Activated CD8-positive, alpha-beta memory T cell treated with anti-CD3 and anti-CD28 coated beads, Interleukin-2, amount 50 U/mL, for 1 hour (primary cell): ENCODE measurements around the gene GEMIN4.

Experiments used
- DNase-seq: peaks from one replicate; pipeline ENCODE4 v3.0.0-alpha.2; 2020; ENCODE audit errors: extremely low read depth

GEMIN4 gene

DNA sequence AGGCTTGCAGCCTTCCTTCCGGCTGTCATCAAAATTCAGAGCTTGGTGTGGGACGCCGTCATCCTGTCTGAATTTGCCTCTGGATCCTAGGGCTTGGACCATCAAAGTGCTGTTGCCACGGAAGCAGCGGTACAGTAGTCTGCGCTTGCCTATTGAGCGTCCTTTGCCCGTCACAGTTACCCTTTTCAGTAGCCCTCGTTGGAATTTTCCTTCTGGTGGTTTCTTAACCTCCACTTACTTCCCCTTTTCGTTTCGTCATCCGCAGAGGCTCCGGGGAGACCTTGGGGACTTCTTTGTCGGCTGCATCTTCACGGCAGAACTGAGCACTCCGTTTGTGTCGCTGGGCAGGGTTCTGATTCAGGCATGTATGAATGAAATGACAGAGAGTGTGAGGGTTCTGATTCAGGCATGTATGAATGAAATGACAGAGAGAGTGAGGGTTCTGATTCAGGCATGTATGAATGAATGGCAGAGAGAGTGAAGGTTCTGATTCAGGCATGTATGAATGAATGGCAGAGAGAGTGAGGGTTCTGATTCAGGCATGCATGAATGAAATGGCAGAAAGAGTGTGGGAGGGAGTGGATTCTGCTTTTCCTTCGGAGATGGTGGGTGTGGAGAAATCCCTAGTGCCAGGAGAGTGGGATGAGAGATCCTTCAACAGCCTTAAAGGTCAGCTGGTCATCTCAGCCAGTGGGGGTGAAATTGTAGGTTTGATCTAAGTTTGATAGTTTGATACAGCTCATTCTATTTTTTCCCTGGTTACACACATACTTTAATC lies 11.6 kb downstream of the GEMIN4 start:
- DNase-seq, result no peak

DNA sequence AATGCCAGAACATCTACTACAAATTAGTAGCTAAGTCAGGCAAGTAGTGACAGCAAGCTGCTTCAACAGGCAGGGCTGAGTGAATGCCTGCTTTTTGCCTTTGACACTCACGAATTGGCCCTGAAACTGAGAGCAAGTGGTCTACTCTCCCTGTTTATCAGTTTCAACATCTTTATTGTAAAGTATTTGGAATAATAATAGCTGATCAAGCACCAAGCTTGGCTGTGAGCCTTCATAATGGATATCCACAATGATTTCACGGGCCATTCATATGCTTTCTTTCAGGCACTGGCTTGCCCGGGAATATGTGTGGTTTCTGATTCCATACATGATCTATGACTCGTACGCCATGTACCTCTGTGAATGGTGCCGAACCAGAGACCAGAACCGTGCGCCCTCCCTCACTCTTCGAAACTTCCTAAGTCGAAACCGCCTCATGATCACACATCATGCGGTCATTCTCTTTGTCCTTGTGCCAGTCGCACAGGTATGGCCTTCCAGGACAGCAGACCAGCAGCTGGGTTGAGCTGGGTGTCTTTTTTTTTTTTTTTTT lies 14.4 kb downstream of the GEMIN4 start:
- DNase-seq, result no peak

DNA sequence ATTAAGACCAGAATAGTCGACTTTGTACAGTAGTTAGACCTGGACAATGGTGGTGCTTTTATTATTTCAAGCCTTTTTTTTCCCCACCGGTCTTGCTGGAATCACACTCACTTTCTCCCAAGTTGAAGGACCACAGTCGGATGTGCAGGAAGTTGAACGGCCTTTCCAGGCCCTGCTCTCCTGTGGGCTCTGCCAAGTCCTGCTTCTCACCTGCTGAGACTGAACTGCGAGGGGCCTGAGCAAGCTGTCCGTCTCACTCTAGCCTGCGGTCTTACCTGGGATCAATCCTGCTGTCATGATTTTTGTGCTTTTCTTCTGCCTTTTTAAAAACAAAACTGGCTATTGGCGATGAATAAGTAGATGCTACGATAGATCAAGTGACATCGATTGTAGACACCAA lies 18.3 kb downstream of the GEMIN4 start:
- no peak for DNase-seq

DNA sequence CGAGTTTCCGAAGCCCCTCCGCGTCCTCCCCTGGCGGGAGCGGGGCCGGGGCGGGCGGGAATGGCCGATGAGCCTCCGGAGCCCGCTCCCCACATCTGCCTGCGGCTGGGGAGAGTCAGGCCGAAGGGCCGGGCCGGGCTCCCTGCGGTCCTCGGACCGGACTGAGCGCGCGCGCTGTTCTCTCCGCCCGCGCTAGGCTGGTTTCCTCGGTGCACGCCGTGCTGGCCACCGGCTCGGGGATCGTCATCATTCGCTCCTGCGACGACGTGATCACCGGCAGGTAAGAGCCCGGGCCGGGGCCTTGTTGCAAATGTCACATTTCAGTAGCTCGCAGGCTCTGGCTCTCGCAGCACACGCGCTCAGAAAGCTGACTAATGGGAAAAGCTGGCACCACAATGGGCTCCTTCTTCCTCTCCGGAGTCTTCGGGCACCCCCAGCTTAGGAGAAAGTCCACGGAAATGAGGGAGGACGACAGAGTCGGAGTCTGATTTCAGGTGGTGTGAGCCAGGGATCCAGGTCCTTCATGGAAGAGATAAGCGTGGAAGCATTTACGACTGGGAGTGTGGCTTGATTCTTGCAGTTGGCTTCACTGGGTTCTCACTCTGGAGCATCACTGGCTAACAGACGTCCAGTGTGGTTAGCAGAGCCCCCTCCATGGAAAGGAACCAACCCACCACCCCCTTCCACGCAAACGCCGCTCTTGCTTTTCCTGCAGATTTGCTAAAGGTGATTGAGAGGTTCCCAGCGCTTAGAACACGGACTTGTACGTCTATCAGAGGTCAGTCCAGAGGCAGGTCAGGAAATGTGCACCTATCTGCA lies 19.0 kb downstream of the GEMIN4 start:
- no peak for DNase-seq

DNA sequence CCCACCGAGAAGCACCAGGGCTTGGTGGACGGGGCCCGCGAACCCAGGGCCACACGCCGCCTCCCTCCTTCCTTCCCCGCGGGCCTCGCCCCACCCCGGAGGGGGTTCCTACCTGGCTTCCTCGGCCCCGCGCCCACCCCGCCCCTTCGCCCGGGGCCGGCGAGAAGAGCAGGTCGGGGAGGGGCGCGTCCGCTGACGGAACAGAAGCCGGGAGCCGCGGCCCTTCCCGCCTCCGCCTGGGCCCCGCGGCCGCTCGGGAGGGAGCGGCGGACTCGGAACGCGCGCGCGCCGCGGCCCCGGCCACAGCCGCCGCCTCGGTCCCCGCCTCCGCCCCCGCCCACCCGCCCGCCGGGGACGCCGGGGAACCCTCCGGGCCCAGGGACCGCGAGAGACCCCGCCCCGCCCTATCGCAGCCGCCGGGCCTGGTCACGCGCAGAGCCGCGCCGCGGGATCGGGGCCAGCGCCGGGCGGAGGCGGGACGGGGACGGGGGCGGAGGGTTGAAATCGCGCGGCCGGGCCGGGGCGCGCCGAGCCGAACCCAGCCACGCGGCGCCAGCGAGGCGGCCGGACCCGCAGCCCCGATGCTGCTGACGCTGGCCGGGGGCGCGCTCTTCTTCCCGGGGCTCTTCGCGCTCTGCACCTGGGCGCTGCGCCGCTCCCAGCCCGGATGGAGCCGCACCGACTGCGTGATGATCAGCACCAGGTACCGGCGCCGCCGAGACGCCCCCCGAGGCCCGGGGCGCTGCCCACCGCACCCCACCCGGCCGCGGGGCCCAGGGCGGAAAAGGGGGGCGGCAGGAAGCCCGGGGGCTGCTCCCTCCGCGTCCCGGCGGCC lies 19.8 kb downstream of the GEMIN4 start, which contains the start of gene TLCD3A:
Gene TLCD3A, plus strand, starts transcription at position 530 of the 835 bp plus-strand sequence. Its CDS starts 52 bp downstream, at position 582.
- DNase-seq, result no peak

DNA sequence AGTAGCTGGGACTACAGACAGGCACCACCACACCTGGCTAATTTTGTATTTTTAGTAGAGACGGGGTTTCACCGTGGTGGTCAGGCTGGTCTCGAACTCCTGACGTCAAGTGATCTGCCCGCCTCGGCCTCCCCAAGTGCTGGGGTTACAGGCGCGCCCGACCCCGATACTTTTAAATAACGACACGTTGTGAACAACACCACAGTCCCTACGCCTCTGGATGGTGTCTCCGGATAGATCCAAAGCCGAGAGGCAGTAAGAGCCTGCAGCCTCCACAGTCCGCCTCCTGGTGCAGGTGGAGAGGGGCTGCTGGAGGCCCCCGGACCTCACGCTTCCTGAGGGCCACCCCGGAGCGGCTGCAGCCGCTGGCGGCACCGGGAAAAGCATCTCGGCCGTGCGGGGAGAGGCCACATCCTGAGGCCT lies 20.4 kb downstream of the GEMIN4 start:
- DNase-seq, result no peak

DNA sequence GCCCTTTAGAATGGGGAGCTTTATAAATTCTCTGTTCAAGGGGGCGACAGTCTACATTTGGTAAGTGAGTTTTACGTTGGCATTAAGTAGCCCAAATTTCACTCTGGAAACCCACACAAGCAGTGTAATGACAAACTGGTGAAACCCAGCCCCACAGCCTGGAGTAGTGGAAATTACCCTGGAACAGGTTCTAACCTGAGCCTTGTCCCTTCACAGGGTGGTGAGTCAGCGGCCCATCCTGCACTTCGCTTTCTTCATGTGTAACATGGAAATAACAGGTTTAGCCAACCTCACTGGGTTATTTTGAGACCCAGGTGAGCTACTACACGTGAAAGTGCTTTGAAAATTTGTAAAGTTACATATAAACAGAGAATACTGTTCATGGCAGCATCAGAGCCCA lies 23.2 kb downstream of the GEMIN4 start:
- no peak for DNase-seq

DNA sequence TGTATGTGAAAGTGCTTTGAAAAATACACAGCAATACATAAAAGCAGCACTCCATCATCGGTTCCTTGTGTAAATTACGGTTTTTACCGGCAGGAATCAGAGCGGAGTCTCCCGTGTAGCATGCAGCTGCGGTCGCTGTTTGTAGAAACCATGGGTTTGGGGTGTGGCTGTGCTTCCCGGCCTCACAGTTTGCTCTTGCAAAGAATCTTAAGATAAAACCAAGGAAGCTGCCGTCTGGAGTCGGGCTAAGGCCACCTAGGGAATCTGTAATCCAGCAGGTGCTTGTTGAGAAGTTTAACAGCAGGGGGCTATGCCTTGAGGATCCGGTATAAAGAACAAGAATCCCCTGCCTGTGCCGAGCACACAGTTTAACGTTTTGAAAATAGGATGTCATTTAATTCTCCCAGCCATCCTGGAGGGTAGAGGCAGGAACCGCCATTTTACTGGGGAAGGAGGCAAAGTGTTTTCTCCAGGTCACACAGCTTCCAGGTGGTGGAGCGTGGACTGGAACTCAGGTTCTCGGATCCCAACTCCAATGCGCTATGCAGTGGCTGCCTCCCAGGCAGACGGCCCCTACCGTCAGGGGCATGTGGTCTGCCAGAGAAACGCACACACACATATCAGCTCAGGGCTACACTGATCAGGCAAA lies 25.7 kb downstream of the GEMIN4 start:
- DNase-seq, result no peak

DNA sequence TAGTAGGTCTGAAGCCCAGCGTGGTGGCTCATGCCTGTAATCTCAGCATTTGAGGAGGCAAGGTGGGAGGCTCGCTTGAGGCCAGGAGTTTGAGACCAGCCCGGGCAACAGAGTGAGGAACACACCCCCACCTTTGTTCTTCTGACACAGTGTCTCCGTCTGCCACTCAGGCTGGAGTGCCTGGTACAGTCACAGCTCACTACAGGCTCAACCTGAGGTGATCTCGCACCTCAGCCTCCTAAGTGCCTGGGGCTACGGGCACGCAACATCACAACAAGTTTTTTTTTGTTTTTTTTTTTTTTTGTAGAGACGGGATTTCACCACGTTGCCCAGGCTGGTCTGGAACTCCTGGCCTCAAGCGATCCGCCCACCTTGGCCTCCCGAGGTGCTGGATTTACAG lies 26.3 kb downstream of the GEMIN4 start:
- no peak for DNase-seq

DNA sequence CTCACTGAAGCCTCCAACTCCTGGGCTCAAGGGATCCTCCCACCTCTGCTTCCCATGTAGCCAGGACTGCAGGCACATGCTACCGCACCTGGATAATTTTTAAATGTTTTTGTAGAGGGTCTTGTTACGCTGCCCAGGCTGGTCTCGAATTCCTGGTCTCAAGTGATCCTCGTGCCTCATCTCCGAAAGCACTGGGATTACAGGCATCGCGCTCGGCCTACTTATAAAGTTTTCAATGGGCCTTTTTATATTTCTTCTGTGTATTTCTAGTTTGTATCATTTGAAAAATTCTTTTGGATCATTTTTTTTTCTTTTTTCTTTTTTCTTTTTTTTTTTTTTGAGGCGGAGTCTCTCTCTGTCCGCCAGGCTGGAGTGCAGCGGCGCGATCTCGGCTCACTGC lies 27.0 kb downstream of the GEMIN4 start:
- DNase-seq, result no peak

DNA sequence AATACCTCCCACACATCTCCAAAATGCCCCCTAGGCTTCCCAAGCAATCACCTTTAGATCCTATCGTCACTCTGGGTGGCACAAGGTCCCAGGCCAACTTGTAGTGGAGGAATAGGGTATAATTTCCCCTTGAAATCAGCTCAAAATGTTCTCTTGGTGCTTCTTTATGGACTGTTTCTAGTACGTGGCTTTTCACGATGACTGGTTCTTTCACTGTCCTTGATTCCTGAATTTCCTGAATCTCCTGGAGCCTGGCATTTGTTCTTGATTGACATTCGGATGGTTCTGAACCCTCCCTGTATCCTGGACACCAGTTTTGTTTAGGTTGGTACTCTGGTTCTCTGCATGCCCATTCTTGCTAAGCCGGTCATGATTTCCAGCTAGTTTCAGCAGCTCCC lies 30.5 kb downstream of the GEMIN4 start:
- DNase-seq, result no peak

DNA sequence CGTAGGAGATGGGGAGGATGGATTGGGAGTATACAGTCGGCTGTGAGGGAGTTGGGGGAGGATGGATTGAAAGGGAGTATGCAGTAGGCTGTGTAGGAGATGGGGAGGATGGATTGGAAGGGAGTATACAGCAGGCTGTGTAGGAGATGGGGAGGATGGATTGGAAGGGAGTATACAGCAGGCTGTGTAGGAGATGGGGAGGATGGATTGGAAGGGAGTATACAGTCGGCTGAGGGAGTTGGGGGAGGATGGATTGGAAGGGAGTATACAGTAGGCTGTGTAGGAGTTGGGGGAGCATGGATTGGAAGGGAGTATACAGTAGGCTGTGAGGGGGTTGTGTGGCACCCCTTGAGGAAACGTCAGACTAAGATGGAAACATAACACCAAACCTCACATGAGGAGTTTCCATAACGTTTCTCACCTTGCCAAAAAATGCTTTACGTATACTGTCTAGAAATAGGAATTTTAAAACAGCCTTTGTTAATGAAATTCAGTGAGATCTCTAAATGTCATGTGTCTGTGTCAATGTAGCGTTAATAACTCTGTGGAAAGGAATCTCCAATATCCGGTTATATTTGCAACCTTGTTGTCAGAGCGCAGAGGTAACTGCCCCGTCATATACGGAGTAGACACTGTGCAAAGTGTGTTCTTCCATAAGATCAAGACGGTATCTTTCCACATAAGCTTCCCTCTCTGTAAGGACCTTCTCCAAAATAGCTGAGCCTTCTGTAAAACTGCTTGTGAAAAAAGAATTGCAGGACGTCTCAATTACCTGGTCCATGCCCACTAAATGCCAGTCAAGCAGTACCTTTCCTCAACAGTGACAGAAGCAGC lies 31.1 kb downstream of the GEMIN4 start:
- no peak for DNase-seq

DNA sequence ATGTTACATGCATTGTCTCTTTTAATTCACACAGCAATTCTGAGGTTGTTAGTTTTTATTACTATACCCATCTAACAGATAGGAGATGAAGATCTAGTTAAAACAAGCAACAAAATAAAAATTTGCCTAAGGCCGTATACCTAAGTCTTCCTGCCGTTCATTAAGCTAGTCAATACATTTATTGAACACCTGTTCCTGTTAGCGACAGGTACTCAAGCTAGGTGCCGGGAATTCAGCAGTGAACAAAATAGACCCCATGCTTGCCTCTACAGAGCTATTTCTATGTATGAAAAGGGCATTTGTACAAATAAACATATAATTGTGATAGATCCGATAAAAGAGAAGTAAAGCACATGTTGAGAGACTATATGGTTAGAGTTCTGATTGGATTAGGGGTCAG lies 34.0 kb downstream of the GEMIN4 start:
- DNase-seq, result no peak

DNA sequence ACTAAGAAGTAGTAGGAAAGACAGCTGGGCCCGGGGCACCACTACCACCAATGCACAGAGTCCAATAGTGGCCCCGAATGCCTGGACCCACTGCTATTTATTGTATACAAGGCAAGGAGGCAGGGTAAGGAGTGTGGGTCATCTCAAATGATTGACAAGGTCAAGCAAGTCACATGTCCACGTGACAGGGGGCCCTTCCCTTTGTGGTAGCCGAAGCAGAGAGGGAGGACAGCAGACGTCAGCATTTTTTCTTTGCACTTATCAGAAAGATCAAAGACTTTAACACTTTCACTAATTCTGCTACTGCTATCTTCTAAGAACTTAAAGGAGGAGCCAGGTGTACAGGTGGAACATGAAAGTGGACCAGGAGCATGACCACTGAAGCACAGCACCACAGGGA lies 43.9 kb downstream of the GEMIN4 start:
- no peak for DNase-seq

DNA sequence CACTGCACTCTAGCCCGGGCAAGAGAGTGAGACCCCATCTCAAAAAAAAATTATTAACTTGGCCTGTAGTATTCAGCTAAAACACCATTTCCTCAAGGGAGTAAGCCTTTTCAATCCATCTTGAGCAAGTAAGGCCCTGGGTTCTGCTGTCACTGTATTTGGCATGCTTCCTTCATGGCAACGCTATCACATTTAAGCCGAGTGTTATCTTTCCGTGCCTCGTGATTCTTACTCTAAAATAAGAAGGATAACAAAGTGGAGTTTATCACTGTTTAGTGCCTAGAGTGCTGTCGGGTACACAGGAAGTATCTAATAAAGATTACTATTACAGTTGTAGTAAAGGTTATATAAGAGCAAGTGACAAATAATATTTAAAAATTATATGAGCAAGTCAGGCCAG lies 46.2 kb downstream of the GEMIN4 start:
- DNase-seq, result no peak

DNA sequence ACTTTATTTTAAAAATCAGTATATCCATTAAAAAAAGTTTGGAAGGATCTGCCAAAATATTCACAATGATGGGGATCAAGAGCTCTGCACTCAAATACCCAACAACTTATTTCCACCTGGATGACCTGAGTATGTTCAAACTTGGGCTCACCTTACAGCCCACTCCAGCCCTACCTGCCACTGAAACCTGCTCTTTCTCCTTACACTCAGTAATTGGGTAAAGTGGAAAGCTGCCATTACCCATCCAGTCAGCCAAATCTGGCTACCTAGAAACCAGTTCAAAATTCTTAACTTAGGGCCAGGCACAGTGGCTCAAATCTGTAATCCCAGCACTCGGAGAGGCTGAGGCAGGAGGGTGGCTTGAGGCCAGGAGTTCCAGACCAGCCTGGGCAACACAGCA lies 47.1 kb downstream of the GEMIN4 start:
- no peak for DNase-seq

DNA sequence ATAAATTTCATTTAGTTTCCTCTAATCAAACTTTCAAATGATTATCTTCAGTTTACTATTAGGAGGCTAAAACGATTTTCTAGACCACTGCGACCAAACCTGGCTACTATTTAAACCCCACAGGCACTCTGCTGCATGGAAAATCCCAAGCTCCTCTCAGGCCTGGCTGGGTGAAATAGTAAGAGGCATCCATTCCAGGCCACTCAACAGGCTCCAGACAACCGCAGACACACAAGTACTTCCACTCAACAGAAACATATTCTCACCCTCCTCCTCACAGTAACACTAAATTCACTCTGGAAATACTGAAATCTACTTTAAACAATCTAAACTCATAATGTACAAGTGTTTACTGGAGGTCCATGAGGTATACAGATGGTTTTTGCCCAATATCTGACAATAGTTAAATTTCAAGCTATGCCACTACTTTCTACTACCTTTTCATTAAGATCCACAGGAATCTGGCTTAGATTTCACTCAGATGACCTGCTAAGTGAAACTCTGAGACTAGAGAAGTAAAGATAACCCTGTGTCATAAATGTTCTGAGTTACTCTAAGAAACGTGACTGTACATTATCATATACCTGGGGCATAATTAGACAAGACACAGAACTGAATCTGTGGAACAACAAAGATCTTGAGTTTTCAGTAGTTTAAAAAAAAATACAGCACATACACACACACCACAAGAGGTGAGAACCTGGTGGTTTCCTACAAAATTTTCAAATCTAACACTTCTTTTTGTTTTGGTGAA lies 47.8 kb downstream of the GEMIN4 start:
- no peak for DNase-seq

DNA sequence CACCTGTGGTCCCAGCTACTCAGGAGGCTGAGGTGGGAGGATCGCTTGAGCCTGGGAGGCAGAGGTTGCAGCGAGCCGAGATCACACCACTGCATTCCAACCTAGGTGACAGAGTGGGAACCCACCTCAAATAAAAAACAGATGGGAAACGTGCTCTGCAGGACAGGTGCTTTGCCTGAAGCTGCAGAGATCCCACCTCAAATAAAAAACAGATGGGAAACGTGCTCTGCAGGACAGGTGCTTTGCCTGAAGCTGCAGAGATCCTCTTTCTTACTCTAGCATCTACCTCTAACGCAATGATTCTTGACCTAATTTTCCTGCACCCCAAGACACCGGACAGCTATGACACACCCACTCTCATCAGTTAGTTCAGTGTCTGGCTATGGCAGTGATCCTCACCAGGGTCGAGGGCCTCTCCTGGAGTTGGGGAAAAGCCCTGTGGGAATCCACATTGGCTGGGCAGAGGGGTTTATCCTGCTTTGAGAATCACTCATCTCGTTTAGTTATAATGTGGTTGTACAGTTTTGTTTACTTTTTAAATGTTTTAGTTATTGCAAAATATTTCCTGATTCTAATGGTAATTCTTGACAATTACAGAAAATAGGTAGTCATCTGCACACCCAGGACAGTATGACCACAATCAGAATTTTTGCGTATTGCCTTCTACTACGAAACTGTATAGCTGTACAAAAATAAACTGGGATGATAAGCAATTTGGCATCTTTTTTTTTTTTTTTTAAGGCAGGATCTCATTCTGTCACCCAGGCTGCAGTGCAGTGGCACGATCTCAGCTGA lies 48.8 kb downstream of the GEMIN4 start:
- no peak for DNase-seq

DNA sequence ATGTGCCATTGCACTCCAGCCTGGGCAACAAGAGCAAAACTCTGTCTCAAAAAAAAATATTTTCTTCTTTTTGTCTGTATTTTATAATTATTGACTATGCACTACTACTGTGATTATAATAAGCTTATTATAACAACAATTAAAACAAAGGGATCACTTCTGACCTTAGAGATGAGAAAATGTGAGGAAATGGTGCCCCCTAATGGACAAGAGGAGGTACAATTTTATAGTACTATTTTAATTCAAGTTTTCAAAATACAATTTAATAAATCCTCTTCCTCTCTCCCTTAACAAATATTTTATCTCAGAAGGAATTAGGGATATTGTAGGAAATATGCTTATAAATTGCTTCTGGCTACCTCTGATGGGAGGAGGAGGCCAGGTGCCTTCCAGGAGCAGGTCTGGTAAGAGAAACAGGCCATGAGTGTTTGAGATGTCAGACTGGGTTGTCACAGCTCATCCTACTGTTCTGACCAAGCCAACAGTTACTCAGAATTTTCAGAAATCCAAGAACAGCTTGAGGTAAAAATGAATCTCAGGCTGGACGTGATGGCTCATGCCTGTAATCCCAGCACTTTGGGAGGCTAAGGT lies 51.5 kb downstream of the GEMIN4 start:
- DNase-seq, result no peak
